CD4-positive, alpha-beta T cell treated with Interferon alpha-2 for 1 hour (primary cell): ENCODE measurements around the gene MED16.
"Not testable (repeated sequence)": the region's sequence is repeated elsewhere in the genome, so short reads cannot be mapped to it uniquely, and the experiment has no call there.

Experiments
- DNase-seq, 2 donors: peaks; one replicate each; pipeline ENCODE4 v3.0.0-alpha.2; 2020 to 2022

MED16 gene

DNA sequence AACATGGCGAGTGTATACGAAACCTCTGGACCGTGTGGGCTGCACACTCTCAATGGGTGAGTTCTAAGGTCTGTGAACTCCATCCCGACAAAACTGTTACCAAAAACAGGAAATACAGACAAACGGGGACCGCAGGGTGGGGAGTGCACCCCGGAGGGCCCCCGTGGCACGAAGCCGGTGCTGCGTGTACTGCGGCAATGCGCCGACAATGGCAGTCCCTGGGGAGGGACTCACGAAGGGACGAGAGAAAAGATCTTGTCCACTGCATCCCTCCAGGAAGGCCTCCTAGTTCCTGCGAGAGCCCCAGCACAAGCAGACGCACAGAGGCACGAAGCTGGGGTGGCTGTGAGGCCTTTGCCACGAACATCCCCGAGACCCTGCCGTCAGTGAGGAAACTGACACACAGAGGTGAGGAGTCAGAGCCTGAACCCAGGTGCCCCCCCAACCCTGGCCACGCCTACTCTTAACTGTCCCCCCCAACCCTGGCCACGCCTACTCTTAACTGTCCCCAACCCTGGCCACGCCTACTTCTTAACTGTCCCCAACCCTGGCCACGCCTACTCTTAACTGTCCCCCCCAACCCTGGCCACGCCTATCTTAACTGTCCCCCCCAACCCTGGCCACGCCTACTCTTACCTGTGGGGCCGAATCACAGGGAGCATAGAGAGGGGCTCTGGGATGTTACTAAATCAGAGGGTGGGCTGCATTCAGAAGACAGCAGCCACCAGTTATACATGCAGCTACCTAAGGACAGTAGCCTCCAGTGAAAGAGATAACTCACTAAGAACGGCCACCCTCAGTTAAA, 4.2 kb downstream of the MED16 start:
- DNase-seq: peak in 1 of 2 donors; percentile 66

DNA sequence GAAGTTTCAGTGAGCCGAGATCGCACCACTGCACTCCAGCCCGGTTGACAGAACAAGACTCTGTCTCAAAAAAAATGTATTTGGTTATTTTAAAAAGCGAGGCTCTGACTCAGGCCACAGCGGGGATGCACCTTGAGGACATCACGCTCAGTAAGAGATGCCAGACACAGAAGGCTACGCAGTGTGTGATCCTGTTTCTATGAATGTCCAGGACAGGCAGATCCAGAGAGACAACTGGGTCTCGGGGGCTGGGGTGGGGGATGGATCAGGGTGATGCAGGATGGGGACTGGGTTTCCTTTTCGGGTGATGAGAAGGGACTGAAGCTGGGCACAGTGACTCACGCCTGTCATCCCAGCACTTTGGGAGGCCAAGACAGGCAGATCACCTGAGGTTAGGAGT, 5.4 kb downstream of the MED16 start:
- DNase-seq: no peak

DNA sequence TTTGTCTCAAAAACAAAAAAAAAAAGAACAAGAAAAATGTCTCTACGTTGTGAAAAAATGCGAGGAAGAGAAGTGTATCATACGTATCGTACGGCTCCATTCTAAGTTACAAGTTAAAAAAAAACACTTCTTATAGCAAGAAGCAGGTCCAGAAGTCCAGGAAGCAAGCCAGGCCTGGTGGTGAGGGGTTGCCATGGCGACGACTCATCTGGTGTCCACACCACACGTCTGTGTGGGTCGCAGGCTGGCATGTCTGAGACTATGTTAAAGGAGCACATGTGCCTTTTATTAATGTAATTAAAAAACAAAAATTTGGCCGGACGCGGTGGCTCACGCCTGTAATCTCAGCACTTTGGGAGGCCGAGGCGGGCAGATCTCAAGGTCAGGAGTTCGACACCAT, 5.9 kb downstream of the MED16 start:
- DNase-seq: no peak

DNA sequence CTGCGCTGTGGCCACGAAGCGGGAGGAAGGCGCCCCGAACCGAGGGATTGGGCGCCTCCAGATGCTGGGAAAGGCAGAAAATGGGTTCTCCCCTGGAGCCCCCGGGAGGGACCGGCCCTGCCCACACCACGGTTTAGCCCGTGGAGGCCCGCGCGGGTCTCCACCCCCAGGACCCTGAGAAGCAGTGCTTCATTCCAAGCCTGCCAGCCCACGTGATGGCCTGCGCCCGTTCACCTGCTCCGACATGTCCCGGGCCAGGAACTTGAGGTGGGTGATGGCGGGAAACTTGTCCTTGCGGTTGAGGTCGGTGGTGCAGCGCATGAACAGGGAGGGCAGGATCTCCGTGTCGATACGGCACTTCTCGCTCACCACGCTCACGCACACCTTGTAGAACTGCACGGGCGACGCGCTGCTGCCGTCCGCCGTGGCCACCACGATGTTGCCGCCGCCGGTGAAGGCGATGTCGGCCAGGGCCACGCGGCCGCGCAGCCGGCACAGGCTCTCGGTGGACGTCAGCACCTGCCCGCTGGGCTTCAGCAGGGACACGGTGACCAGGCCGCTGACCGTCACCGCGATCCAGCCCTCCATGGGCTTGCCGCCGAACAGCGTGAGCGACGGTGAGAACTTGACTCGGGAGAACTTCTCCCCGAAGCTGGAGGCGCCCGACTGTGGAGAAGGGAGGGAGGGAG, 7.3 kb downstream of the MED16 start:
- no peak for DNase-seq

DNA sequence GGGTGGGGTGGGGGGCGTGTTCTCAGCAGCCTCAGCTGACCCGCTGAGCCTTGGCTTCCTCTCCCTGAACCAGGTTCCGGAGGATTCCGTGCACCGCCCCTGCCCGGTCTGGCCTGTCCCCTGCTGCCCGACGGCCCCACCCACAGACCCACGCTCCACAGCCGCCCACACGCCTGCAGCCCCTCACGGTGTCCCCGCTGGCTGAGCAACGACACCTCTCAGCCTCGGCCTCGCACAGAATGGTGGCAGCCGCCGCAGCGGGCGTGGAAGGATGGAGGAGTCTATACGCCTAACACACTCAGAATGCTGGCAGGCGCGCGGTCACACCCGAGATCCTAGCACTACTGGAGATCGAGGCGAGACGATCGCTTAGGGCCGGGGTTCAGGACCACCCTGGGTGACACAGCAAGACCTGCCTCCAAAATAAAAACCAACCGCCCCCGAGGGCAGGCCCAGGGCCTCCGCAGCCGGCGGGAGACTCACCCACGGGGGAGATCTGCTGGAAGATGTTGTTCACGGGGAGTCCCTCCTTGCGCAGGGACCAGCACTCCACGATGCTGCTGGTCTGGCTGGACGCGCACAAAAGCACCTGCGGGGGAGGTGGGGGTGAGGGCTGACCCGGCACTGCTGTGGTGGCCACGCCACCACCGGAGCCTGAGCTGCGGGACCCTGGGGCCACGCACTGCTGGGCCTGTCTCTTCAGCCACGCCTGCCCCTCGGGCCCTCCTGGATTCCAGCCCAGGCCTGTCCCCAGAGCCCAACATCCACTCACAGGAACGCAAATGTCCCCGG, 8.4 kb downstream of the MED16 start:
- DNase-seq: no peak

DNA sequence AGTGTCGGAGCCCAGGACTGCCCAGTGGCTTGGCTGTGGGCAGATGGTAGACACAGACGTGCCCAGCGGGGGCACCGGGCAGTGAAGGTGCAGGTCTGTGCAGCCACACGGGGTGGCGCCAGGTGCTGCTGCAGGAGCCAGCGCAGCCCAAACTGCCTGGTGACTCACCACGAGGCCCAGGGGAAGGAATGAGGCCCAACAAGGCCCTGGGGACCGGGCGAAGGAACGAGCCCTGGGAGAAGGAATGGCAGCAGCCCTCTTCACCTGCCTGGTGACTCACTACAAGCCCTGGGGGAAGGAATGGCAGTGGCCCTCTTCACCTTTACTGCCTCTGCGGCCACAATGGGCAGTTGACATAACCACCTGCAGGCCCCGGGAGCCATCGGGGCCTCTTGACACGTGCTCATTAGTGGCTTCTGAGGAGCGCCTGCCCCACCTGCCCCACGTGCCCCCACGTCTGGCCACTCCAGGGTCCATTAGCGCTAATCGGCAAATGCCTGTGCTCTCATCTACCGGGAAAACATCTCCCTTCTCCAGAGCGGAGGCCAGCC, 9.3 kb downstream of the MED16 start:
- DNase-seq: no peak

DNA sequence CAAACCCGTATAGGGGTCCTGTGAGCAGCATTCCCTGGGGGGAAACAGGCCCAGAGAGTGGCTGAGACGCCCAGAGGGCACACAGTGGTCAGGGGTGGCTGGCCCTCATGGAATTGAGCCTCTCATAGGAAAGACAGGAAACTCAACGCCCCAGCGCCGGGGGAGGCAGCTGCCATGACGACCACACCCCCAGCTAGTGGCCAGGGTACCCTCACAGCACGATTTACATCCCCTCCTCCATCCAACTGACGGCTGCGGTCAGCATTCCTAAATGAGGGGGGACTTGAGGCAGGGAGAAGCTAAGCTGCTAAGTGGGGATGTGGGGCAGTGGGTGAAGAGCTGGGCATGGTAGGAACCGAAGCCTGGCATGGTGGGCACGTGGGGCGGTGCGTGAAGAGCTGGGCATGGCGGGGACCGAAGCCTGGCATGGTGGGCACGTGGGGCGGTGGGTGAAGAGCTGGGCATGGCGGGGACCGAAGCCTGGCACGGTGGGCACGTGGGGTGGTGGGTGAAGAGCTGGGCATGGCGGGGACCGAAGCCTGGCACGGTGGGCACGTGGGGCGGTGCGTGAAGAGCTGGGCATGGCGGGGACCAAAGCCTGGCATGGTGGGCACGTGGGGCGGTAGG, 10.0 kb downstream of the MED16 start:
- no peak for DNase-seq

DNA sequence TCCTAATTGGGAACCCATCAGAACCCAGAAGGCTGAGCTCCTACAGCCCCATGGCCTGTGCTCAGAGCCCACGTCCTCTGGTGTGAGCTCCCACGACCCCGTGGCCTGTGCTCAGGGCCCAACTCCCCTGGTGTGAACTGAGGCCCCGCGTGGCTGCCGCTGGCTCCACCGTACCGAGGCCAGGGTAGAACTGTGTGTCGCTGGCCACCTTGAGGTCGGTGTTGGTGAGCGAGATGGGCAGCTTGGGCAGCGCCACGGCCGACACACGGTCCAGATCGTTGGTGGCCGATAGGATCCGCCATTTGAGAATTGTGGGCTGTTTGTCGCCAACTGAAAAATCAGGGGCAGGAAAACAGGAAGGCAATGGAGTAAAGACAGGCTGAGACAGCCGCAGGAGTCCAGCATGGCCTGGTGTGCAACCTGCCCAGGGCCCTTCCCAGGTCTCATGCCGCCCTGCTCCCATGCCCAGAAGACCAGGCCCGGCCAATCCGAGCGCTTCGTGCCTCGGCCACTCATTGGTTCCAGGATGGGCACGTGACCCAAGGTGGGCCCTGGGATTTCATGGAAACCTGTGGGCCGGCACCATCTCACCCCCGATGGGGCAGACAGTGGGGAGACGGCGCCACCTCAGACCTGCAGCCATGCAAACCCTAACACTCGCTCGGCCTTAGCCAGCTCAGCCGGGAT, 11.5 kb downstream of the MED16 start:
- DNase-seq: no peak

DNA sequence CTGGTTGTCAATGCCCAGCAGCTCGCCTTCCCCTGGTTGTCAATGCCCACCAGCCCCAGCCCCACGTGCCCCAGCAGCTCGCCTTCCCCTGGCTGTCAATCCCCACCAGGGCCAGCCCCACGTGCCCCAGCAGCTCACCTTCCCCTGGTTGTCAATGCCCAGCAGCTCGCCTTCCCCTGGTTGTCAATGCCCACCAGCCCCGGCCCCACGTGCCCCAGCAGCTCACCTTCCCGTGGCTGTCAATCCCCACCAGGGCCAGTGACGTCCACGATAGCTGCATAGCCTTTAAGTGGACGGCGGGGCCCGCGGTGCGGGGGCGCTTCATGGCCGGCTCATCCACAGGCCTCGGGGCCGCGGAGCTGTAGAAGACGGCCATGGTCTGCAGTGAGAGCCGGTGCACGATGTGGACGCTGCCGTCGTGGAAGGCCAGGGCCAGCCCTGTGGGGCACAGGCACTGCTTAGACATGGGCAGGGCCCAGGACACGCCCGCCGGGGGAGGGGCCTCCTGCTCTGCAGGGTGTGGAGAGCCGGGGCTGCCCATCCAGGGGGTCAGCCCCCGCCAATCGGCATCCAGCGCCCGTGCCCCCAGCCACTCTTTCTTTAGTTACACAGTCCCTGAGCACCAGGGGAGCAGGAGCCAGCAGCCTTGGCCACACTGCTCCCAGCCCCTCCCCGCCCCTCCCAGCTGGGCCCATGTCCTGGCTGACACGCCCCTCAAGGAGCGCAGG, 13.1 kb downstream of the MED16 start:
- DNase-seq: no peak

DNA sequence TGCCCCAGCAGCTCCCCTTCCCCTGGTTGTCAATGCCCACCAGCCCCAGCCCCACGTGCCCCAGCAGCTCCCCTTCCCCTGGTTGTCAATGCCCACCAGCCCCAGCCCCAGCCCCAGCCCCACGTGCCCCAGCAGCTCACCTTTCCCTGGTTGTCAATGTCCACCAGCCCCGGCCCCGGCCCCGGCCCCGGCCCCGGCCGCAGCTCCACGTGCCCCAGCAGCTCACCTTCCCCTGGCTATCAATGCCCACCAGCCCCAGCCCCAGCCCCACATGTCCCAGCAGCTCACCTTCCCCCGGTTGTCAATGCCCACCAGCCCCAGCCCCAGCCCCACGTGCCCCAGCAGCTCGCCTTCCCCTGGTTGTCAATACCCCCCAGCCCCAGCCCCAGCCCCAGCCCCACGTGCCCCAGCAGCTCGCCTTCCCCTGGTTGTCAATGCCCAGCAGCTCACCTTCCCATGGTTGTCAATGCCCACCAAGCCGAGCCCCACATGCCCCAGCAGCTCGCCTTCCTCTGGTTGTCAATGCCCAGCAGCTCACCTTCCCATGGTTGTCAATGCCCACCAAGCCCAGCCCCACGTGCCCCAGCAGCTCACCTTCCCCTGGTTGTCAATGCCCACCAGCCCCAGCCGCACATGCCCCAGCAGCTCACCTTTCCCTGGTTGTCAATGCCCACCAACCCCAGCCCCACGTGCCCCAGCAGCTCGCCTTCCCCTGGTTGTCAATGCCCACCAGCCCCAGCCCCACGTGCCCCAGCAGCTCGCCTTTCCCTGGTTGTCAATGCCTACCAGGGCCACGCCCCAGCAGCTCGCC, 14.0 kb downstream of the MED16 start:
- not testable (repeated sequence) for DNase-seq

DNA sequence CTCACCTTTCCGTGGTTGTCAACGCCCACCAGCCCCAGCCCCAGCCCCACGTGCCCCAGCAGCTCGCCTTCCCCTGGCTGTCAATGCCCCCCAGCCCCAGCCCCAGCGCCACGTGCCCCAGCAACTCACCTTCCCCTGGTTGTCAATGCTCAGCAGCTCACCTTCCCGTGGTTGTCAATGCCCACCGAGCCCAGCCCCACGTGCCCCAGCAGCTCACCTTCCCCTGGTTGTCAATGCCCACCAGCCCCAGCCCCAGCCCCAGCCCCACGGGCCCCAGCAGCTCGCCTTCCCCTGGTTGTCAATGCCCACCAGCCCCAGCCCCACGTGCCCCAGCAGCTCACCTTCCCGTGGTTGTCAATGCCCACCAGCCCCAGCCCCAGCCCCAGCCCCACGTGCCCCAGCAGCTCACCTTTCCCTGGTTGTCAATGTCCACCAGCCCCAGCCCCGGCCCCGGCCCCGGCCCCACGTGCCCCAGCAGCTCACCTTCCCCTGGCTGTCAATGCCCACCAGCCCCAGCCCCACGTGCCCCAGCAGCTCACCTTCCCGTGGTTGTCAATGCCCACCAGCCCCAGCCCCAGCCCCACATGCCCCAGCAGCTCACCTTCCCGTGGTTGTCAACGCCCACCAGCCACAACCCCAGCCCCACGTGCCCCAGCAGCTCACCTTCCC, 14.9 kb downstream of the MED16 start:
- DNase-seq: not testable (repeated sequence)

DNA sequence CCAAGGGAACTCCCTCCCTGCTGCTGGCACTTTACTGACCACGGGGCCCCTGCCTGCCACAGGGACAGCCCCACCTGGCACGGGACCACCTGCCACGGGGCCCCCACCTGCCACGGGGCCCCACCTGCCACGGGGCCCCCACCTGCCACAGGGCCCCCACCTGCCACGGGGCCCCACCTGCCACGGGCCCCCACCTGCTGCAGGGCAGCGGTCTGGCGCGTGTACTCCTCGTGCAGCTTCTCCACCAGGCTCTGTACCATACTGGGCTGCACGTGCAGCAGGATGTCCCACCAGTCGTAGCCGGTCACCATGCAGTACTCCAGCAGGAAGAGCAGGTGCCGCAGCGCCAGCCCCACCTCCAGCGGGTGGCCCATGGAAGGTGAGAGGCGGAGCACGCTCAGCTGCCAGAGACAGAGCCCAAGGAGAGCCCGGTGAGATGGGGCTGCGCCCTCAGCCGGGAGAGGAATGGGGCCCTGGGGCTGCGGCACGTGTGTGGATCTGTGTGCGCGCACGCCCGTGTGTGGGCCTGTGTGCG, 16.1 kb downstream of the MED16 start:
- DNase-seq: no peak

DNA sequence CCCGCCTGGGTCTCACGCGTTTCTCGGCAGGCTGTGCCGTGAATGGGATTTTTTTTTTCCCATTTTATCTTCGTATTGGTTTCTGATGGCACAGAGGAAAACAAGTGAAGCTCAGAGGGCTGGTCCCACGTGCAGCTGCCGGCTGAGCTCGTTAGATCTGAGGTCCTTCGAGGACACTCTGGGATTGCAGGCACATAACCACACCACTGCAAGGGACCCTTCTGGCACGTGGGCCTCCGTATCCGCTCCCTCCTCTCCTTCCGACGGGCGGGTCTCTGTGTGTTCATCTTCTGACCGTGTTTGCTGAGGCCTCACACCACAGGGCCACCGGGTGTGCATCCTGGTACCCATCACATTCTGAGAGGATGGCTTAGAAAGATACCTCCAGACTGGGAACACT, 16.9 kb downstream of the MED16 start:
- no peak for DNase-seq

DNA sequence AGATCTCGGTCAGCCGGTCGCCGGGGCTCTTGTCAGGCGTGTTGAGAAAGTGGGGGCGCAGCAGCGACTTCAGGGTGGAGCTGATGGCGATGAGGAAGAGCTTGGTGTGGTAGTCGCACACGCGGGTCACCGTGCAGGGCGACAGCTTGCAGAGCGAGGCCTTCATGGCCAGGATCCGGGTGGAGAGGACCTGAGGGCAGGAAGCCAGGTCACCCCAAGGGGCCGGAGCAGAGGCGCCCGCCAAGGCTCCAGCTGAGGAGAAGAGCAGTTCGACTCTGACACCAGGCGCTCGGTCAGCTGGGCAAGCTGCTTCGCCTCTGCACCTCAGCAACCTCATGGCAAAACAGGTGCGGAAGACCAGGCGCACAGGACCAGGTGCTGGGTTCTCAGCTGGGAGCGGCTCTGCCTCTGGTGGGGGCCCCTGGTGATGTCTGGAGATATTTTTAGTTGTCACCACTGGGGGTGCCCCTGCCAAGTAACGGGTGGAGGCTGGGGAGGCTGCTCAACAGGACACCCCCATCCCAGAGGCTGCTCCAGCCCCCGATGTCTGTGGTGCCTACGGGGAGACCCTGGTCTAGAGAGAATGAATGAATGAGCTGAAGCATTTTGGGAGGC, 17.6 kb downstream of the MED16 start:
- DNase-seq: no peak

DNA sequence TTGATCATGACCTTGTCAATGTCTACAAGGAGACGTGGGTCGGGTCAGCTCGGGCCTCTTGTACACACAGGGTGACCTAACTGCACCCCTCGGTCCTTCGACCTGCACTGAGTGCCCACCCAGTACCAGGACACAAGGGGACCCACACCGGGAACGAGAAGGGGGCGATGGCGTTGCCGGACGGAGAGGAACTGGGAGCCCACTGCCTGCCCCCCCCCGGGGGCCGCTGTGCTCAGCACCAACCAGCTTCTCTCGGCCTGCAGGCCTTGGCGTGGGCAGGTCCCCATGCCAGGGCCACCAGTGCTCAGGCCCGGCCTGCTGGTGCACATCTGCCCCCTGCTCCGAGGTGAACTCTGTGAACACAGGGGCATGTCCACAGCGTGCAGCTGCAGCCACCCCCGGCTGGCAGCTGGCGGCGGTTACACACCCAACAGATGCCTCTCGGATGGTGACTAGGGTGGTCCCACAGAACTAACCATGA, 19.4 kb downstream of the MED16 start:
- no peak for DNase-seq

DNA sequence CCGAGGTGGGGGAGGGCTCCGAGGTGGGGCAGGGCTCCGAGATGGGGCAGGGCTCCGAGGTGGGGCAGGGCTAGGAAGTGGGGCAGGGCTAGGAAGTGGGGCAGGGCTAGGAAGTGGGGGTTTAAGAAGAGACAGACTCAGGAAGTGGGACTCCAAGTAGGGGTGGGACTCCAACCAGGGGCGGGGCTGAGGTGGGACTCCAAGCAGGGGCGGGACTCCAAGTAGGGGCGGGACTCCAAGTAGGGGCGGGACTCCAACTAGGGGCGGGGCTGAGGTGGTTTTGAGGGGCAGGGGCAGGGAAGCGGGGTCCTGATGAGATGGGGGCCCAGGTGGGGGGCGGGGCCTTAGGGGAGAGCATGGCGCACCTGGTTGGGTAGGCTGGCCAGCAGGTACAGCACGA, 19.9 kb downstream of the MED16 start:
- peak; percentile 90 to 91 for DNase-seq

DNA sequence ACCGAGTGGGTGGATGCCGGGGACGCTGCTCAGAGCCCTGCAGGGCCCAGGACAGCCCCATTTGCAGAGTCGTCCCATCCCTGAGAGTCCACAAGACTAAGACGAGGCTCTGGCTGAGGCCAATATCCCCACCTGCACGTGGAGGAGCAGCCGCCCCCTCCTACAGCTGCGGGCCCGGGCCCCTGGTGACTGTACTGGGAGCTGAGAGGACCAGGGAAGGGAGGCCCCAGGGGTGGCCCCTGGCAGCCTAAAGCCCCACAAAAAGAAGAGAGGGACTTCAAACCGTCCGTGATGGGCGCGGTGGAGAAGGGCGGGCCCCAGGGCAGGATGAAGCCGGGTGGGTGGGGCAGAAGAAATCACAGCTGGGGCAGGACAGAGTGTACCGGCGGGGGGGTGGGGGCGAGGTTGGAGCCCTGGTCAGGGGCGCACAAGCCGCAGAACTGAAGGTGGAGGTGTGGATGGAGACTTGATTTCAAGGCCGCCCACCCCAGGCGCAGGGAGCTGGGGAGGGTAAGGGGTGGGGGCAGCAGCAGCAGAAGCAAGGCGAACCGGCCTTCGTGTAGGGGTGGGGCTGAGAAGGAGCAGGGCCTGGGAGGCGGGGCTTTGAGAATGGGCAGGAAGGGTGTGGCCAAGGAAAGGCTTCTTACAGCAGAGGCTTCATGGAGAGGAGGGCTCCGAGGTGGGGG, 20.6 kb downstream of the MED16 start:
- peak; percentile 90 for DNase-seq

DNA sequence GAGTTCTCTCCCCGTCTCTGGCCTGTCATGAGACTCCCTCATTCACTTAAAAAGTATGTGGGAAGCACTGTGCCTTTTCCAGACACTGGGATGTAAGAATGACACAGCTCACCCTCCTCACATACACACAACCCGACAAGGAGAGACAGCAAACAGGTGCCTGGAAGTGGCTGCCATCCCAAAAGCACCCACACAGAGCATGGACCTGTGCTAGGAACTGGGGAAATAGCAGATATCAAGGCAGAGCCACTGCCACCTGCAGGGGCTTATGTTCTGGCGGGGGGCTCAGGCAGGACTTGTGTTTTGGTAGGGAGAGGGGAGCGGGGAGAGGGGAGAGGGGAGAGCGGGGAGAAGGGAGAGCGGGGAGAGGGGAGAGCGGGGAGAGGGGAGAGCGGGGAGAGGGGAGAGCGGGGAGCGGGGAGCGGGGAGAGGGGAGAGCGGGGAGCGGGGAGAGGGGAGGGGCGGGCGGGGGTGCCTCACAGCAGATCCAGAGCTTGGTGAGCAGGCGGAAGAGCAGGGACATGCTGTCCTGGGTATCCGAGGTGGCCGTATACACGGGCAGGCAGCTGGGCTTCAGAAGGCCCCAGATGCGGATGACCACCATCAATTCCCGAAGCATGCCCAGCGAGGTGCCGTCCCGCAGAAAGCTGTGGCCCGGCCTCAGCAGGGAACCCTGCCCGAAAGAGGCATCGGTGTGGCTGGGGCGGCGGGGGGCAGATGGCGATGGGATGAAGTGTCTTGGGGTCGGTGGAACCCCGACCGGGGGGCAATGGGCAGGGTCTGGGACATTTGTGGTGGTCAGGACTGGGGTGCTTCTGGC, 21.3 kb downstream of the MED16 start:
- no peak for DNase-seq
